ENCODE results near the gene POU4F1.

POU4F1 gene

DNA sequence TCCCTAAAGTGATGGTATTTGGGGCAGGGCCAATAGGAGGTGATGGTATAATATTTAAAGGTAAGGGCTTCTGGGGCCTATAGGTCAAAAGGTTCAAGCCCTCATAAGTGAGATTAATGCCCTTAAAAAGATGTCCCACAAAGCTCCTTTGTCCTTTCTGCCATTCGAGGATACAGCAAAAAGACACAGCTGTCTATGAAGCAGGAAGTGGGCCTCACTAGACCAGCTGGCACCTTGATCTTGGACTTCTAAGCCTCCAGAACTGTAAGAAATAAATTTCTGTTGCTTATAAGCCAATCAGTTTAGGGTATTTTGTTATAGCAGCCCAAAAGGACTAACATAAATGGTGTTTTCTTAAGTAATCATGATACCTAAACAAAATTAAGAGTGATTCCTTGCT is 27.2 kb upstream of the POU4F1 start:
- no peak overlapping the region for H3K9ac ChIP-seq (ENCODE audit: low read depth in 1 of 2, low read length in 2 of 2)
- H3K9me3 ChIP-seq (ENCODE audit: control insufficient read depth in 2 of 2, low read length in 2 of 2) = no peaks in the 10 kb centered on the region
- H3K4me3 ChIP-seq (ENCODE audit: low read length in 2 of 2) = no peak overlapping the region
- no peaks in the 10 kb centered on the region for H3K4me1 ChIP-seq (ENCODE audit: control insufficient read depth in 2 of 2, insufficient read depth in 2 of 2, low read length in 2 of 2)
- H3K36me3 ChIP-seq (ENCODE audit: control insufficient read depth in 2 of 2, insufficient read depth in 2 of 2, low read length in 2 of 2) = peaks cover 6 to 21% of the 10 kb centered on the region in 2 donors
- H3K27me3 ChIP-seq (ENCODE audit: control insufficient read depth in 2 of 2, insufficient read depth in 2 of 2, low read length in 2 of 2) = no peaks in the 10 kb centered on the region
- no peak overlapping the region for H3K27ac ChIP-seq (ENCODE audit: low read depth in 2 of 2, low read length in 2 of 2)

DNA sequence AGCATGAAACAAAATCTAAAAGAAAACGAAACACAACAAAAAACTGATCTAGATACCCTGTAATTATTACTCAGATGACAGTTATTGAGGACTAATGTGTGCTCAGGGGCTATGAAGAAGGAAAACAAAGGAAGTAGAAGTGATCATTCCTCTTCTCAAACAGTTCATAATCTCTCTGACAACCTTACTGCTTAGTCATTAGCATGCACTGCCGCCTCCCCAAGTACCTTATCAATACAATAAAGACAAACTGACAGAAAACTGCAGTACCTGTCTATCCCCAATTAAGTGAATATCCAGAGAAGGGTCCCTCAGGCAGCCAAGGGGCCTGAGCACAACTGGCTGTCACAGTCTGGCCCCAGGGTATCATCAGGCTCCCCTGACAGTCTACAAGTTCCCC is 22.0 kb upstream of the POU4F1 start:
- Histone ChIP-seq H3K4me1 (ENCODE audit: control insufficient read depth in 2 of 2, insufficient read depth in 2 of 2, low read length in 2 of 2) (no peaks in the 10 kb centered on the region), H3K27ac (ENCODE audit: low read depth in 2 of 2, low read length in 2 of 2) (no peak overlapping the region), H3K9ac (ENCODE audit: low read depth in 1 of 2, low read length in 2 of 2) (no peak overlapping the region), H3K4me3 (ENCODE audit: low read length in 2 of 2) (no peak overlapping the region), H3K9me3 (ENCODE audit: control insufficient read depth in 2 of 2, low read length in 2 of 2) (no peaks in the 10 kb centered on the region), H3K36me3 (ENCODE audit: control insufficient read depth in 2 of 2, insufficient read depth in 2 of 2, low read length in 2 of 2) (peaks cover 0 to 4% of the 10 kb centered on the region in 2 donors), H3K27me3 (ENCODE audit: control insufficient read depth in 2 of 2, insufficient read depth in 2 of 2, low read length in 2 of 2) (no peaks in the 10 kb centered on the region)

DNA sequence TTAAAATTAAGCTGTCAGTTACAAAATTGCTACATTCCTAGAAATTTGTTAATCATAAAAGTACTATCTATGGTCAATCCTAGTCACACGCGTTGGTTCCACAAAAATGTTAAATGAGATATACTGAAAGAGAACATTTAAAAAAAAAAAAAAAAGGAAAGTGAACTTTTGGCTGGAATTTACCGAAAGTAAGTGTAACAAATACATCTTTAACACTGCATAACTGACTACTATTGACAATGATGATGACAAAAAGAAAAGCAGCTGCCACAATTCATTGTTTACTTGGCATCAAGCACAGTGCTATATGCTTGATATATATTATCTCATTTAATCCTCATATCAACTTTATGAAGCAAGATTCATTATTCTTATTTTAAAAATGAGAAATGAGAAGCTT is 19.8 kb upstream of the POU4F1 start:
- Histone ChIP-seq H3K27ac (ENCODE audit: low read depth in 2 of 2, low read length in 2 of 2) (no peak overlapping the region), H3K9ac (ENCODE audit: low read depth in 1 of 2, low read length in 2 of 2) (no peak overlapping the region), H3K27me3 (ENCODE audit: control insufficient read depth in 2 of 2, insufficient read depth in 2 of 2, low read length in 2 of 2) (no peaks in the 10 kb centered on the region), H3K4me1 (ENCODE audit: control insufficient read depth in 2 of 2, insufficient read depth in 2 of 2, low read length in 2 of 2) (no peaks in the 10 kb centered on the region), H3K36me3 (ENCODE audit: control insufficient read depth in 2 of 2, insufficient read depth in 2 of 2, low read length in 2 of 2) (peaks cover 0 to 2% of the 10 kb centered on the region in 2 donors), H3K9me3 (ENCODE audit: control insufficient read depth in 2 of 2, low read length in 2 of 2) (no peaks in the 10 kb centered on the region), H3K4me3 (ENCODE audit: low read length in 2 of 2) (no peak overlapping the region)

DNA sequence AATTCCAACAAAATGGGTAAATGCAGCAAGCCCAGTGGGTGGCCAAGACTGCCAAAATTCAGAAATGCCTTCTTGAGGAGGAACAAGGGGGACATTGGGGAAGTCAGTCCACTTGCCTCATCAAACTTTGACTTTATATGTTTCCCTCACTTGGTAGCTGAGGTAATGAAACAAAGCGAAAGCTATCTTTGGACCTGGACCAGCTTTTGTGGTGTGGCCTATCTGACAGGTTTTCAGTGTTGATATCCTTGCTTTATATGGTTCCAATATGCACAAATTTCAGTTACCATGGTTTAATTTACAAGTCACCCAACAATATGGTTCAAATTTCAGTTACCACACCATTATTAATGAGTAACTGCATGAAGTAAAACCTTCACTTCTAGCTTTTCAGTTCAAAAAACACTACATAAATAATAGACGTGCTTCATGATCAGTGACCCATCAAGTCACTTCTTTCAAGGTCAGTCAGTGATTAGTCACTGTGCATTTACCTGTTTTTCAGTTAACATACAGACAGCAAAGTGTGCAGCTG is 17.7 kb upstream of the POU4F1 start:
- Histone ChIP-seq H3K9ac (ENCODE audit: low read depth in 1 of 2, low read length in 2 of 2) (no peak overlapping the region), H3K27ac (ENCODE audit: low read depth in 2 of 2, low read length in 2 of 2) (no peak overlapping the region), H3K36me3 (ENCODE audit: control insufficient read depth in 2 of 2, insufficient read depth in 2 of 2, low read length in 2 of 2) (peaks cover 7 to 14% of the 10 kb centered on the region in 2 donors), H3K27me3 (ENCODE audit: control insufficient read depth in 2 of 2, insufficient read depth in 2 of 2, low read length in 2 of 2) (no peaks in the 10 kb centered on the region), H3K4me3 (ENCODE audit: low read length in 2 of 2) (no peak overlapping the region), H3K9me3 (ENCODE audit: control insufficient read depth in 2 of 2, low read length in 2 of 2) (no peaks in the 10 kb centered on the region), H3K4me1 (ENCODE audit: control insufficient read depth in 2 of 2, insufficient read depth in 2 of 2, low read length in 2 of 2) (no peaks in the 10 kb centered on the region)

DNA sequence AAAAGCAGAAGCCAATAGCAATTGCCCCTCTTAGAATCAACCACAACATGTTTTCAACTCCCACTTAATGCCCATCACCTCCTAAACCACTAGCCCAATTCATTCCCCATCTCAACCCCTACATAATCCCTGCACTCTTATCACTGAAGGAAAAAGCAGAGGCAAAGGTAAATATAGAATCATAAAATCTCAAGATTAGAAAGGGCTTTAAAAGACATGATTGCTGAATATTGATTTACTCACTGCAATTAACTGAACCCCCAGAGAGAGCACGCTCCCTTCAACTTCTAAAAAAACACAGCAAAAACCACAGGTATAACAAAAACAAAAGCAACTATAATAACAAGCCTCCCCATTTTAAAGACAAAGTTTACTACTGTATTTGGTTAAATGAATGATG is 15.1 kb upstream of the POU4F1 start:
- H3K27me3 ChIP-seq (ENCODE audit: control insufficient read depth in 2 of 2, insufficient read depth in 2 of 2, low read length in 2 of 2) = no peaks in the 10 kb centered on the region

DNA sequence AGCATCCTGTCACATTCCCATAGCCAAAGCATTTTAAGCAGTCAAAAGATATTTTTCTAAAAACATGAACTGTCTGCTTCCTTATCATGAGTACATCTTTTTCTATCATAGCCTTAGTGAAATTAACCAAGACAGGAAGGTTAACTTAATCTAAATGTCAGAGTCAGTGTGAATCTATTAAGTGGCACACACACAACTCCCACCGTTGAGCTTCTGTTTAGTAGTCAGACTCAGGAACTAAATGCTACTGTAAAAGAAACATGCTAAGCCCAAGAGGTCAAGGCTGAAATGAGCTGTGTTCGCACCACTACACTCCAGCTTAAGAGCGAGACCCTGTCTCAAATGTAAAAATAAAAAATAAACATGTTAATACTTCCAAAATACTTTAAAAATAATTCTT is 7.7 kb upstream of the POU4F1 start:
- peaks cover 5 to 7% of the 10 kb centered on the region in 2 donors for H3K4me1 ChIP-seq (ENCODE audit: control insufficient read depth in 2 of 2, insufficient read depth in 2 of 2, low read length in 2 of 2)
- no peak overlapping the region for H3K9ac ChIP-seq (ENCODE audit: low read depth in 1 of 2, low read length in 2 of 2)
- H3K9me3 ChIP-seq (ENCODE audit: control insufficient read depth in 2 of 2, low read length in 2 of 2) = no peaks in the 10 kb centered on the region
- peaks cover 0 to under 1% of the 10 kb centered on the region in 2 donors for H3K36me3 ChIP-seq (ENCODE audit: control insufficient read depth in 2 of 2, insufficient read depth in 2 of 2, low read length in 2 of 2)
- no peak overlapping the region for H3K4me3 ChIP-seq (ENCODE audit: low read length in 2 of 2)
- H3K27me3 ChIP-seq (ENCODE audit: control insufficient read depth in 2 of 2, insufficient read depth in 2 of 2, low read length in 2 of 2) = peaks cover 45 to 48% of the 10 kb centered on the region in 2 donors
- no peak overlapping the region for H3K27ac ChIP-seq (ENCODE audit: low read depth in 2 of 2, low read length in 2 of 2)

More for the DNA sequence above, 15.1 kb upstream of the POU4F1 start:
- peaks cover 7 to 14% of the 10 kb centered on the region in 2 donors for H3K36me3 ChIP-seq (ENCODE audit: control insufficient read depth in 2 of 2, insufficient read depth in 2 of 2, low read length in 2 of 2)
- no peaks in the 10 kb centered on the region for H3K9me3 ChIP-seq (ENCODE audit: control insufficient read depth in 2 of 2, low read length in 2 of 2)
- H3K9ac ChIP-seq (ENCODE audit: low read depth in 1 of 2, low read length in 2 of 2) = no peak overlapping the region
- no peak overlapping the region for H3K4me3 ChIP-seq (ENCODE audit: low read length in 2 of 2)
- H3K27ac ChIP-seq (ENCODE audit: low read depth in 2 of 2, low read length in 2 of 2) = no peak overlapping the region
- no peaks in the 10 kb centered on the region for H3K4me1 ChIP-seq (ENCODE audit: control insufficient read depth in 2 of 2, insufficient read depth in 2 of 2, low read length in 2 of 2)

DNA sequence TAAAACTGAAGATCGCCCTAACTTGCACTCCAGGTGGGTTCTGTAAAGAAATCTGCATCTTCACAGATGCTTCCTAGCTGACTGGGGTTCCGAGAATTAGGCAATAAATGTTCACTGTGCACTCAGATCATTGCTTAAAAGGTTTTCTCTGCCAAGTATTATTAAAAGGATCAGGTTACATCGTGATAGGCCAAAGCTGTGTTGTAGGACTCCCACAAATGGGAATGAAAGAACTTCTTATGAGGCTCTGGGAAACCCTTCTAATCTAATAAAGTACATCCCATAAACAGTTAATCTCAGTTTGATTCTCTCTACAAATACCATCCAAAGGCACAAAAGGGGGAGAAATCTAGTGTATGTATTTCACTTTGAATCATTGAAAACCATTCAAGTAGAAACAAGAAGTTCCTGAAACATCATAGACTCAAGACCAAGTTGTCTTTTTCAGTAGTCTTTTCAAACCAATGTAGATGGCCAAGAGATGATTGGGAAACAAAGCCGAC is 7.1 kb upstream of the POU4F1 start:
- H3K4me1 ChIP-seq (ENCODE audit: control insufficient read depth in 2 of 2, insufficient read depth in 2 of 2, low read length in 2 of 2) = peaks cover 5 to 7% of the 10 kb centered on the region in 2 donors
- H3K27me3 ChIP-seq (ENCODE audit: control insufficient read depth in 2 of 2, insufficient read depth in 2 of 2, low read length in 2 of 2) = peaks cover 51 to 54% of the 10 kb centered on the region in 2 donors
- H3K9me3 ChIP-seq (ENCODE audit: control insufficient read depth in 2 of 2, low read length in 2 of 2) = no peaks in the 10 kb centered on the region

DNA sequence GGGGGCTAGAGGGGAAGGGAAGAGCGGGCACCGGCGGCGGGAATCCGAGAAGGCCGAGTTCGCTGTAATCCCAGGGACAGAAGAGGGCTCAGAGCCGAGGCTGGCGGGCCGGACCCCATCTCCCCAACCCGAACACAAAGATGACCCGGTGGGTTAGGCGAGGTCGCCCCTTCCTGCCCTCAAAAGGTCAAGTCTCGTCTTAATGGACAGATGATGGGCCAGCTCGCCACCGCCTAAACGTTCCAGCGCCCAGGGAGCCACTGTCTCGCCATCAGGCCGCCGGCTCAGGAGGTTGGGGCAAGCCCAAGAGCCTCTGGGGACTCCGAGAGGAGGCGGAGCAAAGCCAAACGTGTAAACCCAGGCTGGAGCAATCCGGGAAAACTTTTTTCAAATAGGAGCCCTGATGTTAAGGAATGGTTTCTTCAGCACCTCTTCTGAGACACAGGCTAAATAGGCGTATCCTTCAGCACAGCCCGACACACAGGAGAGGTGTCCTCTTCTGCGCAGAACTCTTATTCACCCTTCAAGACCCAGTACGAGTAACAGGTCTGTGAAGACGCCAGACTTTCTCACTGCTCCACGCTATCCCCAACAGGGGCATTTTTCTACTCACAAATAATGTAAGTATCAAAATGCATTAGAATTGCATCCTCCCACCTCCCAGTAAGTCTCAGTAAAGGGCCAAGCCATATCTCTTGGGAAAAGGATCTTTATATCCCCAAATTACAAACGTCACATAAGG is 6.3 kb upstream of the POU4F1 start:
- H3K4me1 ChIP-seq (ENCODE audit: control insufficient read depth in 2 of 2, insufficient read depth in 2 of 2, low read length in 2 of 2) = peaks cover 5 to 7% of the 10 kb centered on the region in 2 donors
- no peaks in the 10 kb centered on the region for H3K36me3 ChIP-seq (ENCODE audit: control insufficient read depth in 2 of 2, insufficient read depth in 2 of 2, low read length in 2 of 2)
- no peaks in the 10 kb centered on the region for H3K9me3 ChIP-seq (ENCODE audit: control insufficient read depth in 2 of 2, low read length in 2 of 2)
- no peak overlapping the region for H3K27ac ChIP-seq (ENCODE audit: low read depth in 2 of 2, low read length in 2 of 2)
- peaks cover 58 to 62% of the 10 kb centered on the region in 2 donors for H3K27me3 ChIP-seq (ENCODE audit: control insufficient read depth in 2 of 2, insufficient read depth in 2 of 2, low read length in 2 of 2)
- peak overlapping the region; percentile 52 to 57 for H3K4me3 ChIP-seq (ENCODE audit: low read length in 2 of 2)
- H3K9ac ChIP-seq (ENCODE audit: low read depth in 1 of 2, low read length in 2 of 2) = no peak overlapping the region

More for the DNA sequence above, 7.1 kb upstream of the POU4F1 start:
- H3K27ac ChIP-seq (ENCODE audit: low read depth in 2 of 2, low read length in 2 of 2) = no peak overlapping the region
- H3K9ac ChIP-seq (ENCODE audit: low read depth in 1 of 2, low read length in 2 of 2) = no peak overlapping the region
- H3K36me3 ChIP-seq (ENCODE audit: control insufficient read depth in 2 of 2, insufficient read depth in 2 of 2, low read length in 2 of 2) = no peaks in the 10 kb centered on the region
- no peak overlapping the region for H3K4me3 ChIP-seq (ENCODE audit: low read length in 2 of 2)

DNA sequence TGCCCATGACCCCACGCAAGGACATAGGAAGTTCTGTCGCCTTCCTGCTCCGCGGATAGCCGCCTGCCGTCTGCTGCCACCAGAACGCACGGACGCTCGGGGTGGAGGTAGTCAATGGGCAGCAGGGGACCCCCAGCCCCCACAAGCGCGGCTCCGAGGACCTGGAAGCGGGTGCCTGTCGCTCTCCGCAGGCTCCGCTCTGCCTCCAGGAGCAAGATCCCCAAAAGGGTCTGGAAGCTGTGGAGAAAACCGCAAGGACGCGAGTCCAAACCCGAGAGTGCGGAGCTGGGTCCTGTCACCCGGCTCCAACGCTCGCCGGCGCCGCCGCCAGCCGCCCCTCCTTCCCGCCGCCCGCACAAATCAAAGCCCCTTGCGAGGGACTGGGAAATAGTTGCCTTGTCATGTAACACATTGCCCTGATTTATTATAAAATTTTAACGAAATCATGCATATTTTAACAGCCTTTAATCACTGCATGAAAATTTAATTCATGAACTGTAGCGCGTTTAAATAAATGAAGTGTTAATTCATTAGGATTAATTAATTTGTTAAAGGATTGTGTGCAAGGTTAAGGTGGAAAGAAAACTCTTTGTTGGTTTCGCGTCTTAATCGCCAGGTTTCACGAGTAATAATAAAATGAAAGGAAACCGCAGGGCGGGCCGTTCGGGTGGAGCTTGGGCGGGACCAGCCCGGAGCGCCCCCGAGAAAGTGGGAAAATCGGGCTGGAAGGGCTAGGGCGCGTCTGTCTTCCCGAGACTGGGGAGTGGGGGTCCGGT is 5.5 kb upstream of the POU4F1 start:
- H3K27me3 ChIP-seq (ENCODE audit: control insufficient read depth in 2 of 2, insufficient read depth in 2 of 2, low read length in 2 of 2) = peaks cover 65 to 69% of the 10 kb centered on the region in 2 donors
- H3K4me1 ChIP-seq (ENCODE audit: control insufficient read depth in 2 of 2, insufficient read depth in 2 of 2, low read length in 2 of 2) = peaks cover 6 to 7% of the 10 kb centered on the region in 2 donors
- H3K9me3 ChIP-seq (ENCODE audit: control insufficient read depth in 2 of 2, low read length in 2 of 2) = no peaks in the 10 kb centered on the region
- no peaks in the 10 kb centered on the region for H3K36me3 ChIP-seq (ENCODE audit: control insufficient read depth in 2 of 2, insufficient read depth in 2 of 2, low read length in 2 of 2)
- peak overlapping the region; percentile 52 to 57 for H3K4me3 ChIP-seq (ENCODE audit: low read length in 2 of 2)
- no peak overlapping the region for H3K27ac ChIP-seq (ENCODE audit: low read depth in 2 of 2, low read length in 2 of 2)
- H3K9ac ChIP-seq (ENCODE audit: low read depth in 1 of 2, low read length in 2 of 2) = no peak overlapping the region

DNA sequence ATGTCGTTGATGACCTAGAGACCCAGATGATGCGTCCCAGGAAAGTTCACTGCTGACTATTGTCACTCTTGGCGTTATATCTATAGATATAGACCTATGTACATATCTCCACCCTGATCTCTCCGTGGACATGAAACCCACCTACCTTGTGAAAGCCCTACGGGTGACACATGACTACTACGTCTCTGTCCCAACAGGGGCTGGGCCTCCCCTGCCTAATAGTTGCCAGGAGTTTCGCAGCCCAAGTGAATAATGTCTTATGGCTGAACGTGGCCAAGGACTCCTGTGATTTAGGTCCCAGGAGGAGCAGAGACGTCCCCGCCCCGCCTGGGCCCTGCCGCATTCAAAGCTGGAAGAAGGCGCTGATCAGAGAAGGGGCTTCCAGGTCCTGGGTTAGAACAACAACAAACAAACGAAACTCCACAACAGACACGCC is 4.9 kb upstream of the POU4F1 start:
- H3K27ac ChIP-seq (ENCODE audit: low read depth in 2 of 2, low read length in 2 of 2) = no peak overlapping the region
- H3K4me3 ChIP-seq (ENCODE audit: low read length in 2 of 2) = peak overlapping the region; percentile 52 to 53
- H3K36me3 ChIP-seq (ENCODE audit: control insufficient read depth in 2 of 2, insufficient read depth in 2 of 2, low read length in 2 of 2) = no peaks in the 10 kb centered on the region
- H3K27me3 ChIP-seq (ENCODE audit: control insufficient read depth in 2 of 2, insufficient read depth in 2 of 2, low read length in 2 of 2) = peaks cover 71 to 75% of the 10 kb centered on the region in 2 donors
- peaks cover 10 to 12% of the 10 kb centered on the region in 2 donors for H3K4me1 ChIP-seq (ENCODE audit: control insufficient read depth in 2 of 2, insufficient read depth in 2 of 2, low read length in 2 of 2)
- H3K9ac ChIP-seq (ENCODE audit: low read depth in 1 of 2, low read length in 2 of 2) = no peak overlapping the region
- H3K9me3 ChIP-seq (ENCODE audit: control insufficient read depth in 2 of 2, low read length in 2 of 2) = no peaks in the 10 kb centered on the region
